Measurements from ENCODE around the gene PKNOX1.
A peak's percentile ranks its signal among the peaks of the same experiment; 100 is the strongest.
"Not testable (repeated sequence)": the region's sequence is repeated elsewhere in the genome, so short reads cannot be mapped to it uniquely, and the experiment has no call there.

Gene PKNOX1

DNA sequence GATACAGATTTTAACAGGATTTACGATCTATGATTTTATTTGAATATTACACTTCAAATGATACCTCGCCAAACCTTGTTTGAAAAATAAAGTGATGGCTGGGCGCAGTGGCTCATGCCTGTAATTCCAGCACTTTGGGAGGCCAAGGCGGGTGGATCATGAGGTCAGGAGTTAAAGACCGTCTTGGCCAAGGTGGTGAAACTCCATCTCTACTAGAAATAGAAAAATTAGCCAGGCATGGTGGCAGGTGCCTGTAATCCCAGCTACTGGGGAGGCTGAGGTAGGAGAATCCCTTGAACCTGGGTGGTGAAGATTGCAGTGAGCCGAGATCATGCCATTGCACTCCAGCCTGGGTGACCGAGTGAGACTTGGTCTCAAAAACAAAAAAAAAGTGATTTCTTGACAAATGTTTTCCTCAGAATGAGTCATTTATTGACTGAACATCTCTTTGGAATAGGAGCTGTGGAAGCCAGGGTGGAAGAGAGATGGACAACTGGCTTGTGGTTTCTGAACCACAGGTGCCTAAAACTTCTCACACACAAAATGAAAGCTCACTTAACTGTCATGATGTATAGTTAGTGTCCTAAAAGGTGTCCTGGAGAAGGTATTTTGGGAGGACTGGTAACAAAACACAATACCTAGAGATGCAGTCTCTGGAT lies 11.9 kb downstream of the PKNOX1 start:
- no peak for DNase-seq

DNA sequence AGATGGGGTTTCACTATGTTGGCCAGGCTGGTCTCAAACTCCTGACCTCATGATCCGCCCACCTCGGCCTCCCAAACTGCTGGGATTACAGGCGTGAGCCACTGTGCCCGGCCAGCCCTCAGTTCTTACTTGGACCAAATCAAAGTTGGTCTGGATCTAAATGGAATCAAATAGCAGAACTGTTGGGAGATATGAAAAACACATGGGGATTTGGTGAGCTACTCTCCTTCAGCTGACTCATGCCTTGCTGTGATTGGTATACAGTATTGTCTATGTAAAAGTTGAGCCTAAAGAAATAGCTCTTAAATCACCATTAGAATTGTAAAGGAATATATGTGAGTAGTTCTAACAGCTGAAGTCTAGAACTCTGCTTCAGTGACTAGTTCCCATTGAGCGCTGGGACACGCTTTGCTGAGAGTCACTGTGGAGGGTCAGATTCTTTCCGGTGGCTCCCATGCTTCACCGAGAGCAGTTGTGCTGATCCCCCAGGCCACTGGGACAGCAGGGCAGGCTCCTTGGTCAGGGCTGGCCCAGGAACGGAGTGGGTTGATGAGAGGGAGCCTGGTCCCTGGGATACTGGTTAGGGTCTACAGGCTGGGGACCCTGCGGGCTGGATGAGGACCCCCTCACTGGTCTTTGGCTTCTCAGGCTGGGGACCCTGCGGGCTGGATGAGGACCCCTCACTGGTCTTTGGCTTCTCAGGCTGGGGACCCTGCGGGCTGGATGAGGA lies 14.0 kb downstream of the PKNOX1 start:
- no peak for DNase-seq

DNA sequence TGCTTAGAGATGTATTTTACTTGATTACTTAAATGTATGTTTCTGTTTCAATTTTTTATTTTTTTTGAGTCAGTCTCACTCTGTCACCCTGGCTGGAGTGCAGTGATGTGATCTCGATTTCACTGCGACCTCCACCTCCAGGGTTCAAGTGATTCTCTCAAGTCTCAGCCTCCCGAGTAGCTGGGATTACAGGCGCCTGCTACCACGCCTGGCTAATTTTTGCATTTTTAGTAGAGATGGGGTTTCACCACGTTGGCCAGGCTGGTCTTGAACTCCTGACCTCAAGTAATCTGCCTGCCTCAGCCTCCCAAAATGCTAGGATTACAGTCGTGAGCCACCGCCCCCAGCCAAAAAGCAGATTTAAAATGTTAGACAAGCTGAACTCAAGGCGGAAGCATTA lies 15.0 kb downstream of the PKNOX1 start:
- DNase-seq = not testable (repeated sequence)

- no peak for DNase-seq
These were observed 15.7 kb downstream of the PKNOX1 start for GRCh38 chr21:42989816-42990650.

DNA sequence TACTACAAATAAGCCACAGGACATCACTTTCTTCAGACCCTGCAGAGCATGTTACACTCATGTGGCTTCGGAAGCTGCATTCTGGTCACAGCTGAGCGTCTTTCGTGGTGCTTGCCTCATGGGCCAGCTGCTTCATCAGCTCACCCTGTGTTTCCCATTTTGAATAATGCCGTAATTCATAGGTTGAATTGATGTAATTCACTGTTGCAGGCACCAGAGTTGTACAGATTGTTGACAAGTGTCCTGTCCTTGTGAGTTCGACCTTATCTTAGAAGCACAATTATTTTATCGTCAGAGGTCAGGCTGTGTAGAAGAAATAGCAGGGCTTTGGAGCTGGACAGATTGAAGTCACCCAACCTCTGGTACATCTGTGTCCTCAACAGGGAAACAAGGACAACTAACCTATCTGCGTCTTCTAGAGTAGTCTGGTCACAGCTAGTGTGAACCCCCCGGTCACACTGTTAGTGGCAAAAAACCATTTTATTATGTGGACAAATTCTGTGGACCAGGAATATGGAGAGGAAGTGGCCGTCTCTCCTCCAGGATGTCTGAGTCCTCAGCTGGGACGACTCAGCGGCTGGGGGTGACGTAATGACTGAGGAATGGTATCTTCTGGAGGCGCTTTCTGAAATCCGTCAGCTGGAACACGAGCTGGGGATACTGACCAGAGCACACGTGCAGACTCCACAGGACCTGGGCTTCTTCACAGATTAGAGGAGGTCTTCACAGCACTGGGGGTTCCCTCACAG lies 17.8 kb downstream of the PKNOX1 start:
- DNase-seq = peak; percentile 20

GRCh38 chr21:42993051-42993712 lies 18.8 kb downstream of the PKNOX1 start:
- no peak for DNase-seq

GRCh38 chr21:42997053-42997452 lies 22.7 kb downstream of the PKNOX1 start:
- DNase-seq = peak; percentile 47

DNA sequence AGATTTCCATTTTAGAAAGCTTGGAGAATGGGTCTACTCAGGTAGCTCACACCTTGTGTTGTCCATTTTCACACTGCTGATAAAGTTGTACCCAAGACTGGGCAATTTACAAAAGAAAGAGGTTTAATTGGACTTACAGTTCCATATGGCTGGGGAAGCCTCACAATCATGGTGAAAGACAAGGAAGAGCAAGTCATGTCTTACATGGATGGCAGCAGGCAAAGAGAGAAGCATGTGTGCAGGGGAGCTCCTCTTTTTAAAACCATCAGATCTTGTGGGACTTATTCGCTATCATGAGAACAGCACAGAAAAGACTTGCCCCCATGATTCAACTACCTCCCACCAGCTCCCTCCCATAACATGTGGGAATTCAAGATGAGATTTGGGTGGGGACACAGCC lies 23.6 kb downstream of the PKNOX1 start:
- not testable (repeated sequence) for DNase-seq

- DNase-seq = not testable (repeated sequence)
These were observed 24.8 kb downstream of the PKNOX1 start for GRCh38 chr21:42999152-42999551.

DNA sequence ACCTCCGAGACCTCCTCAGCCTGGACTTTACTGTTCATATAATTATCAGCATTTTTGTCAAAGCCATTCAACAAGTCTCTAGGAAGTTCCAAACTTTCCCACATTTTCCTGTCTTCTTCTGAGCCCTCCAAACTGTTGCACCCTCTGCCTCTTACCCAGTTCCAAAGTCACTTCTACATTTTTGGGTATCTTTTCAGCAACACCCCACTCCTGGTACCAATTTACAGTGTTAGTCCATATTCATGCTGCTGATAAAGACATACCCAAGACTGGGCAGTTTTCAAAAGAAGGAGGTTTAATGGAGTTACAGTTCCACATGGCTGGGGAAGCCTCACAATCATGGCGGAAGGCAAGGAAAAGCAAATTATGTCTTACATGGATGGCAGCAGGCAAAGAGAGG lies 25.7 kb downstream of the PKNOX1 start:
- DNase-seq = not testable (repeated sequence)

GRCh38 chr21:43001316-43001715 lies 27.0 kb downstream of the PKNOX1 start:
- no peak for DNase-seq

- no peak for DNase-seq
These were observed 30.6 kb downstream of the PKNOX1 start for GRCh38 chr21:43004926-43005325.

DNA sequence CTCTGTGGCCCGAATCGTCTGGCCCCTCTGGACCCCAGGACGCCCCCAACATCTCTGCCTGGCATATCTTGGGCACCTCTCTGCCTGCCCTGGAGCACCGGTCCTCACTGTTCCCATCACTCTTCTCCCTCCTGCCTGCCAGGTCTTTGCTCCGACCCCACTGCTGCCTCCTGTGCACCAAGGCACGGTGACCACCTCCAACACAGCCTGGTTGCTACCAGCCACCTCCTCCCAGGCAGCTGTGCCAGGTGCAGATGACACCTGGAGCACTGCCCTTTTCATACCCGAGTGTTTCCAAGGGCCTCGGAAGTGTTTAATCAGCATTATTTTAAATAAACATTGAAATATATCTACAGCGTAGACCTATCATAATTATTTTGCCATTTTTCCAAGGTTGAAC lies 31.3 kb downstream of the PKNOX1 start:
- no peak for DNase-seq

DNA sequence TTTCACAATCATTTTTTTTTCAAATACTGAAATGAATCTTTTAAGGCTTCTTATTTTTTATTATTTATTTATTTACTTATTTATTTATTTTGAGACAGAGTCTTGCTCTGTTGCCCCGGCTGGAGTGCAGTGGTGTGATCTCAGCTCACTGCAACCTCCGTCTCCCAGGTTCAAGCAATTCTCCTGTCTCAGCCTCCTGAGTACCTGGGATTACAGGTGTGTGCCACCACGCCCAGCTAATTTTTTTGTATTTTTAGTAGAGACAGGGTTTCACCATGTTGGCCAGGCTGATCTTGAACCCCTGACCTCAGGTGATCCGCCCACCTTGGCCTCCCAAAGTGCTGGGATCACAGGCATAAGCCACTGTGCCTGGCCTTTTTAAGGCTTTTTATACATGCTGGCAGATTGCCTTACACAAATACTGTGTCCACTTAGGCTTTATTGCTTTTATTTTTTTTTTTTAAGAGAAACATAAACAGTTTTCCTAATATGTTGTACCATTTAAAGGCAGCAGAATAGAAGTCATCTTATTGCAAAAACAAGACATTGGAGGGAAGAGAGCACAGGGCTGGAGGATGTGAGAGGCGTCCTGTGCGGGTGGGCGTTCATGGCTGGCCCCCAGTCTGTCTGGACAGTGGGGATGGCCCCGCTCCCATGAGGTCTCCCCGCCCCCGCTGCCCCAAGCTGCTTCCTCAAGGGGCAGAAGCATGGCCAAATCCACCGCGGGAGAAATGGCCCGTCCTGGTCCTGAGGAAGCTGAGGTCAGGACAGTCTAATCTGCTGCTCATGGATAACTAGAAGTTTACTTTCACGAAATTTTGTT lies 31.9 kb downstream of the PKNOX1 start:
- not testable (repeated sequence) for DNase-seq

DNA sequence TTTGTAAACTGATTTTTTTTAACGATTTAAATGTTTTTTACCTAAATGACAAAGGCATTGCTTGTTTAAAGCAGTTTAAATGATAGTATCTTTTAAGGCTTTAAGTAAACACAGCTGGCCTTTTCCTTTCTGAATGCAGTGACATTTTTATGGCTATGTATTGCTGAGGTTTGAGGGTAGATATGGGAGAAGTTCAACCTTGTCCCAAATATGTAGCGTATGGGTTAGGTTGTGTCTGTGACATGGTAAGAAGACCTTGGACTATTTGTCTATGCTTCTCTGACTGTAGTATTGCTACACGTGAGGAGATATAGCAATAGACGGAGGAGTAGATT lies 32.5 kb downstream of the PKNOX1 start:
- no peak for DNase-seq

GRCh38 chr21:43012596-43012995 lies 38.2 kb downstream of the PKNOX1 start:
- no peak for DNase-seq

DNA sequence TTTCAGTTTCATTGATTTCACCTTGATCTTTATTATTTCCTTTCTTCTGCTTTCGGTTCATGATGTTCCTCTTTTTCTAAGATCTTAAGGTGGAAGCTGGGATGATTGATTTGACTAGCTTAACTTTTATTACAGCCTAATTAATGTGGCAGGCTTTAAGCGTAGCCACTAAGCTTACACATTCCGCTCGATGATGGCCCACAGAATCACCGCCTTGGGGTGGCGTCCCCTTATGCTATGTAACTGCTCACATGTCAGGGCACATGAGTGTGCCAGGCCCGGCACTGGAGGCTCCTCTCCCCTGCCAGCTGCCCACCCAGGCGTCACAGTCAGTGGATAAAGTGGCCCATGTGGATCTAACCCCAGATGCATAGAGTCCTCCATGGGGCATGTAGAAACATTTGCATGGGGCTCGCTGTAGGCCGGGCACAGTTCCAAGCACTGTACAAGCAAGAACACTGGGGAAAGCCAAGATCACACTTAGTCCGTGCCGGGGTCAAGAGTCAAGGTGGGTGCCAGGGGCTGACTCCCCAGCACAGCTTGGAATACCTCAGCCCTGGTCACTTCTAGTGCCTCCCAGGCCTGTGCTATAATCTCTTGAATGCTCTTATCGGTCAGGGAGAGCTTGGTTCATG lies 41.7 kb downstream of the PKNOX1 start:
- DNase-seq = no peak

DNA sequence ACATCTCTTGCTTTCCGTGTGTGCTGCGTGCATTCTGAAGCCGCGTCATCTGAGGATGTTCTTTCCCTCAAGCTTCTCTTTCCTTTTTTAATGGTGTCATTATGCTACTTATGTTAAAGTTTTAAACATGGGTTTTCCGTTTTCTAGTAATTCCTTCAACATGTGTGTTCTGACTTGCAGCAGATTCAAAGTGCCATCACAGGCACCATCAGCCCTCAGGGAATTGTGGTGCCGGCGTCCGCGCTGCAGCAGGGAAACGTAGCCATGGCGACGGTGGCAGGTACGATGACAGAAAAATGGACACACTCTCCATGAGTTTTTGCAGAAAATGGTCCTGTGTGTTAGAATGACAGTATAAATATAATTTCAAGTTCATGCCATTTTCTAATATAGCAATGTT lies 42.4 kb downstream of the PKNOX1 start:
- DNase-seq = no peak

- DNase-seq = no peak
These were observed 44.2 kb downstream of the PKNOX1 start for GRCh38 chr21:43018519-43018918.

DNA sequence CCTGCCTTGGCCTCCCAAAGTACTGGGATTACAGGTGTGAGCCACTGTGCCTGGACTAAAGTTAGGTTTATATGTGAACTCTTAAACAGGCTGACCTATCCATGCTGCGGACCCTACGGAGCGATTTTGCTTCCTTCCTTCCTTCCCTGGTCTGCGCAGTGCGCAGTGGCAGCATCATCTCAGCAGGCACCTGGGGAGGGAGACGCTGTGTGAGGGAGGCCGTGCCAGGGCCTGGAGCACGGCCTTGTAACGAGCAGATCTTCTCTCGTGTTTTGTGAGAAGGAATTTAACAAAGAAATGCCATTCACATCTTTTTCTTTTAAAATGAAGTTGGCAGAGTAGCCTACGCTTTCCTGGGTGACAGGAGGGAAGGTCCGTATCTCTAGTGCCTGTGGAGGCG lies 45.8 kb downstream of the PKNOX1 start:
- DNase-seq = no peak

DNA sequence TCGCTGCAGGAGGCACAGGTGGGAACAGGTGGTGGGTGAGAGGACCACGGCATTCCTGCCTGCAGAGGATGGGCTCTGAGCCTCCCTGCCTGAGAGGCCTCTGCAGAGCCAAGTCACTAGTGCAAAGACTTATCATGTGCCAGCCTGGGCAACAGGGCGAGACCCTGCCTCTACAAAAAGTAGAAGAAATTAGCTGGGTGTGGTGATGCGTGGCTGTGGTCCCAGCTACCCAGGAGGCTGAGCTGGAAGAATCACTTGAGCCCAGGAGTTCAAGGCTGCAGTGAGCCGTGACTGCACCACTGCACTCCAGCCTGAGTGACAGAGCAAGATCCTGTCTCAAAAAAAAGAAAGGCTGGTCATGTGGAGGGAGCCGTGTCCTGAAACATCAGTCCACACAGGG lies 46.4 kb downstream of the PKNOX1 start:
- DNase-seq = no peak

Data from T1000 (cell line).